Activated B cell treated with CpG ODN at 0.5 μM for 24 hours (primary cell): ENCODE data around the gene TMEM161B. TPM values are rescaled to one million over a fixed set of nuclear protein-coding genes. Genes with fewer than 3 reads are reported as not detected.

Source experiments
- ATAC-seq: fragments of 200-7000 bp; cut with Tn5 transposase; one replicate; pipeline ENCODE4 v1.10.0; 2021; ENCODE audit warnings: low read depth, mild to moderate bottlenecking, moderate library complexity
- CTCF ChIA-PET: fragments of 350-600 bp; sonication (Branson Sonifier 250); formaldehyde crosslinking; loops from one replicate; lab custom pipeline; 2021; ENCODE audit warnings: antibody characterized with exemption; lab: Charles Lee
- POLR2A ChIA-PET: fragments of 350-600 bp; sonication (Branson Sonifier 250); formaldehyde crosslinking; loops from one replicate; lab custom pipeline; 2021; ENCODE audit warnings: antibody characterized with exemption; lab: Charles Lee
- DNase-seq: peaks from one replicate; pipeline ENCODE4 v3.0.0; 2022
- H3K27ac Mint-ChIP-seq: one replicate; pipeline ENCODE4 v1.8.0; 2020; ENCODE audit warnings: mixed read lengths
- H3K27me3 Mint-ChIP-seq: one replicate; pipeline ENCODE4 v1.8.0; 2021; ENCODE audit warnings: mixed read lengths
- H3K36me3 Mint-ChIP-seq: one replicate; pipeline ENCODE4 v1.8.0; 2021; ENCODE audit warnings: low read depth, mixed read lengths
- H3K4me1 Mint-ChIP-seq: one replicate; pipeline ENCODE4 v1.8.0; 2021; ENCODE audit warnings: mixed read lengths
- H3K4me3 Mint-ChIP-seq: one replicate; pipeline ENCODE4 v1.8.0; 2020; ENCODE audit warnings: mild to moderate bottlenecking, mixed read lengths
- H3K9me3 Mint-ChIP-seq: one replicate; pipeline ENCODE4 v1.8.0; 2020; ENCODE audit warnings: mixed read lengths
- intact Hi-C: fragments of 100-400 bp; cut with micrococcal nuclease; formaldehyde crosslinking; loops from one replicate; pipeline ENCODE4 v1.15.1; 2024
- total RNA-seq: library from RNA; stranded (reverse); gene quantifications from 2 replicates; pipeline ENCODE4 v1.2.3, GENCODE V29; 2022
- TF ChIP-seq, protein P1 (sequence below): fragments of 200-600 bp; IDR thresholded peaks from one replicate; pipeline ENCODE4 v1.8.0; 2022; ENCODE audit warnings: antibody characterized with exemption, mild to moderate bottlenecking

Gene TMEM161B
- total RNA-seq, 1 donor from 2014 or later: 31.1 TPM

DNA sequence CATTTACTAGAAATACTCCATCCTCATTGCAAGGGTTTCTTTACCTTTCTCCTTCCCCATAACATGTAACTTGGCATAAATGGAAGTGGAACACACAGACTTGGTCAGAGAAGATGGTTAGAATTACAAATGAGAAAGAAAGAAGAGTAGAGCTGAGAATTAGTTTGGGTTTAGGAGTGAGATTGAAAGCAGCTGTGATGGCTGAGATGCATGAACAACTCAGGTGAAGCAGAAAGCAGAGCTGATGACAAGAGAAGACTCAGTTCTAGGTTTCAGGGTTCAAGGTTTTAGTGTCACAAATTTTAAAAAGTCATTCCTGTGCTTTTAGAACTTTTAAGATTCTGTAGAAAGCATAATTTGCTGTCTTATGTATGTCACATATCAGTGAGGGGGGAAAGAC is 54.0 kb downstream of the TMEM161B start:
- Mint-ChIP-seq H3K4me1 (no peaks in the 10 kb centered on the region), H3K4me3 (no peak overlapping the region), H3K27me3 (no peaks in the 10 kb centered on the region), H3K9me3 (no peaks in the 10 kb centered on the region), H3K27ac (no peak overlapping the region), H3K36me3 (peaks cover 72% of the 10 kb centered on the region)
- no peak for ATAC-seq
- intact Hi-C loops: no loop called here
- ChIA-PET POLR2A (no interaction called here), CTCF (no interaction called here)
- no peak for DNase-seq
- TF ChIP-seq, protein P1, sequence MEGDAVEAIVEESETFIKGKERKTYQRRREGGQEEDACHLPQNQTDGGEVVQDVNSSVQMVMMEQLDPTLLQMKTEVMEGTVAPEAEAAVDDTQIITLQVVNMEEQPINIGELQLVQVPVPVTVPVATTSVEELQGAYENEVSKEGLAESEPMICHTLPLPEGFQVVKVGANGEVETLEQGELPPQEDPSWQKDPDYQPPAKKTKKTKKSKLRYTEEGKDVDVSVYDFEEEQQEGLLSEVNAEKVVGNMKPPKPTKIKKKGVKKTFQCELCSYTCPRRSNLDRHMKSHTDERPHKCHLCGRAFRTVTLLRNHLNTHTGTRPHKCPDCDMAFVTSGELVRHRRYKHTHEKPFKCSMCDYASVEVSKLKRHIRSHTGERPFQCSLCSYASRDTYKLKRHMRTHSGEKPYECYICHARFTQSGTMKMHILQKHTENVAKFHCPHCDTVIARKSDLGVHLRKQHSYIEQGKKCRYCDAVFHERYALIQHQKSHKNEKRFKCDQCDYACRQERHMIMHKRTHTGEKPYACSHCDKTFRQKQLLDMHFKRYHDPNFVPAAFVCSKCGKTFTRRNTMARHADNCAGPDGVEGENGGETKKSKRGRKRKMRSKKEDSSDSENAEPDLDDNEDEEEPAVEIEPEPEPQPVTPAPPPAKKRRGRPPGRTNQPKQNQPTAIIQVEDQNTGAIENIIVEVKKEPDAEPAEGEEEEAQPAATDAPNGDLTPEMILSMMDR: no peak

DNA sequence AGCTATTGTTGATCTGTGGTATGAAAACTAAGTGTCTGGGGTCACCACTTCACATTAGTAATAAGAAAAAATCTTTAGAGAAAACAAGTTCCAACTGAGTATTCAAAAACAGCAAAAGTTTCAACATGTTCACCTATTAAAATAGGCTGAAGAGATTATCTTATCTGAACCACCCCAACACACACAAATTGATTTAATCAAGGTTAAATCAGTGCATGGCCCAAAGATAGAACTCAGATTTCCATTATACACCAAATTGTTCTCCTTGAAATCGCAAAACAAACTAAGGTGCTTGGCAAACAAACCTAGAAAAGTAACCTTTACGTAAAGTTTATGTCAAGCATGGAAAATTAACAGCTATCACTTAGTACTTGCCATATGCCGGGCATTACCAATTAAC is 61.1 kb downstream of the TMEM161B start:
- DNase-seq: no peak
- CTCF ChIA-PET: no interaction called here
- POLR2A ChIA-PET: no interaction called here
- TF ChIP-seq, protein P1: no peak
- intact Hi-C loops: no loop called here
- no peak for ATAC-seq
- no peak overlapping the region for H3K4me3 Mint-ChIP-seq
- no peak overlapping the region for H3K27ac Mint-ChIP-seq
- no peaks in the 10 kb centered on the region for H3K9me3 Mint-ChIP-seq
- H3K27me3 Mint-ChIP-seq: no peaks in the 10 kb centered on the region
- no peaks in the 10 kb centered on the region for H3K4me1 Mint-ChIP-seq
- H3K36me3 Mint-ChIP-seq: peaks cover 70% of the 10 kb centered on the region

DNA sequence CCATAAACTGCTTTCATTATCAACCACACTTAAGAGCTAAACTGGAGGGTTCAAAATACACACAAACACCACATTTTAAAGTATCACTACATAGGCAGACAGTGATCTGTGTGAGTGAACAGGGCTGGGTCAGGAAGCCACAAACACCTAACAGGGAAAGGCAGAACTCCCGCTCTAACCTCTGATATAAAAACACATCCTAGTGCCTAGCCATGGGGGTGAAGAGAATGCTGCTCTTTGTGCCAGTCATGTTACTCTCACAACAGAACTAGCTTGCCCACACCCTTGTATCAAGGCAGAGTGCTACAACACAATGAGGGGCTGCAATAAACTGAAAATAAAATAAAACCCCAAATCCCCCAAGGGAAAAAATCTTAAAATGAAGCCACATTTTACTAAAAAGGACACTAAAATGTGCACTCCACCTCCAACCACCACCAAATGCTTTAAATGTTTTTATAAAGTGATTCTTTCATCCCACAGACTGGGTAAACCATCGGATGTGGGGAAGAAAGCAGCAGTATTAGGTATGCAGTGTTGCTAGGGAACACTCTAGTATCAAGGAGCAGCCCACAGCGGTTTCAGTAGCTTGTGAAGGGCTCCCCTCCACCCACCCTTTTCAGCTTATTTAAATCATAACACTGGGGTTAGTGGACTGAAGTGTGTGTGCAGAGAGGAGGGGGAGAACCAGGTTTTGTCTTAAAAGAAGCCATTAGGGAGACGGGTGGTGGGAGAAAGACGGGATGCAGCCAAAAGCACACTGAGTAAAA is 64.5 kb downstream of the TMEM161B start:
- H3K27ac Mint-ChIP-seq: no peak overlapping the region
- no peaks in the 10 kb centered on the region for H3K4me1 Mint-ChIP-seq
- intact Hi-C loops: no loop called here
- peaks cover 72% of the 10 kb centered on the region for H3K36me3 Mint-ChIP-seq
- H3K9me3 Mint-ChIP-seq: no peaks in the 10 kb centered on the region
- no peaks in the 10 kb centered on the region for H3K27me3 Mint-ChIP-seq
- DNase-seq (no peak), ATAC-seq (no peak)
- CTCF ChIA-PET: no interaction called here
- no peak overlapping the region for H3K4me3 Mint-ChIP-seq
- TF ChIP-seq, protein P1: no peak
- POLR2A ChIA-PET: no interaction called here

DNA sequence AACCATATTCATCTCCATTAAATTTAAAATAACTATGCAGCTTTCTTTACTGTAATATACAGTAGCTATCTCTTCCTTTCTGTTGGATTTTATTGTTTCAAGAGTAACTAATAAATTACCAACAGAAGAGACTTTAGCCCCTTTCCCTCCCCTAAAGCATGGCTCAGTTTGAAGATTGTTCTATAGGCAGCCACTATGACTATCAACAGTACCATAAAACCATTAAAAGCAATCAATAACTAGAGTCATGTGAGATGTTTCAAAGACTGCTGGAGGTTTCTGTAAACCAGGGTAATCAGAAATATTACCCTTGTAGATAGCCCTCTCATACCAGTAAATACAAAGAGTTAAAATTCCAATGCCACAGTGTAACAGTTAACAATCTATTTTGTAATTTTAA is 73.0 kb downstream of the TMEM161B start:
- CTCF ChIA-PET: no interaction called here

DNA sequence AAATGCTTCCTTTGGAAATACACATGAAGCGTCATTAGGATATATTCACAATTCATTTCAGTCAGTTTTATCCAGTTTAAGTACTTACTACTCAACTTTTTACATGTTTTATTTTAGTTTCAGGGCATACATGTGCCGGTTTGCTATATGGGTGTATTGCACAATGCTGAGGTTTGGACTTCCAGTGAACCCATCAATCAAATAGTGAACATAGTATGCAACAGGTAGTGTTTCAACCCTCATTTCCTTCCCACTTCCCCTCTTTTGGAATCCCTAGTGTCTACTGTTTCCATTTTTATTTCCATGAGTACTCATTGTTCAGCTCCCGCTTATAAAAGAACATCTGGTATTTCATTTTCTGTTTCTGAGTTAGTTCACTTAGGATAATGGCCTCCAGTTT is 74.7 kb downstream of the TMEM161B start:
- Mint-ChIP-seq H3K4me1 (no peaks in the 10 kb centered on the region), H3K9me3 (peaks cover 19% of the 10 kb centered on the region), H3K36me3 (peaks cover 69% of the 10 kb centered on the region), H3K4me3 (no peak overlapping the region), H3K27me3 (no peaks in the 10 kb centered on the region), H3K27ac (no peak overlapping the region)
- intact Hi-C loops: no loop called here
- no peak for ATAC-seq
- POLR2A ChIA-PET: no interaction called here
- CTCF ChIA-PET: no interaction called here
- no peak for DNase-seq
- TF ChIP-seq, protein P1: no peak

More for the DNA sequence above, 73.0 kb downstream of the TMEM161B start:
- peaks cover 12% of the 10 kb centered on the region for H3K9me3 Mint-ChIP-seq
- no peak overlapping the region for H3K27ac Mint-ChIP-seq
- ATAC-seq (no peak), DNase-seq (no peak)
- H3K36me3 Mint-ChIP-seq: peaks cover 72% of the 10 kb centered on the region
- no peaks in the 10 kb centered on the region for H3K27me3 Mint-ChIP-seq
- H3K4me1 Mint-ChIP-seq: no peaks in the 10 kb centered on the region
- TF ChIP-seq, protein P1: no peak
- no peak overlapping the region for H3K4me3 Mint-ChIP-seq
- intact Hi-C loops: no loop called here
- POLR2A ChIA-PET: no interaction called here
